IMR-90 (cell line): Measurements from ENCODE around the gene POLD1. TPM values are rescaled to one million over a fixed set of nuclear protein-coding genes. Genes with fewer than 3 reads are reported as not detected.

Source experiments
- ATAC-seq: fragments of 200-7000 bp; cut with Tn5 transposase; 2 replicates; pipeline ENCODE4 v1.9.1; 2020; ENCODE audit warnings: low read depth, mild to moderate bottlenecking, moderate library complexity
- BruUV-seq: library from RNA; stranded (reverse); fragments of 400-500 nt; replicated peaks from 2 replicates; lab custom pipeline; 2021; lab: Mats Ljungman, UMichigan
- CTCF ChIA-PET: fragments of 300-600 bp; formaldehyde crosslinking; extraction: SDS; loops from one replicate; lab custom pipeline; 2021; ENCODE audit warnings: antibody characterized with exemption; lab: Yijun Ruan, JAX
- POLR2A ChIA-PET: fragments of 300-600 bp; sonication (Branson Sonifier 250); formaldehyde crosslinking; loops from one replicate; lab custom pipeline; 2022; ENCODE audit warnings: antibody characterized with exemption; ENCODE audit not compliant: unreplicated experiment; lab: Charles Lee
- DNase-seq: peaks from one replicate; pipeline ENCODE4 v3.0.0; 2013
- H2AFZ ChIP-seq: replicated peaks from 2 replicates; pipeline ENCODE3; 2013; ENCODE audit warnings: low read length, mild to moderate bottlenecking; ENCODE audit not compliant: poor library complexity
- H2AK5ac ChIP-seq: 2 replicates; pipeline ENCODE4 v1.6.1; 2013; ENCODE audit warnings: low read depth, low read length, inconsistent platforms
- H2AK9ac ChIP-seq: replicated peaks from 2 replicates; pipeline ENCODE3; 2013; ENCODE audit warnings: mild to moderate bottlenecking, low read depth, low read length, moderate library complexity; ENCODE audit not compliant: poor library complexity
- H2BK120ac ChIP-seq: 2 replicates; pipeline ENCODE4 v1.6.1; 2013; ENCODE audit warnings: low read depth, low read length, inconsistent platforms
- H2BK15ac ChIP-seq: 3 replicates; pipeline ENCODE4 v1.6.1; 2013; ENCODE audit warnings: low read depth, low read length, inconsistent platforms
- H2BK20ac ChIP-seq: 2 replicates; pipeline ENCODE4 v1.6.1; 2013; ENCODE audit warnings: low read depth, mild to moderate bottlenecking, inconsistent platforms, low read length, moderate library complexity
- H2BK5ac ChIP-seq: 2 replicates; pipeline ENCODE4 v1.6.1; 2013; ENCODE audit warnings: mild to moderate bottlenecking, low read depth, low read length, inconsistent platforms; ENCODE audit not compliant: poor library complexity, severe bottlenecking
- H3K14ac ChIP-seq: replicated peaks from 2 replicates; pipeline ENCODE4 v1.6.1; 2013; ENCODE audit warnings: low read depth, low read length, inconsistent platforms
- H3K18ac ChIP-seq: 2 replicates; pipeline ENCODE4 v1.6.1; 2013; ENCODE audit warnings: low read depth, low read length, control low read depth
- H3K23ac ChIP-seq: 2 replicates; pipeline ENCODE4 v1.6.1; 2013; ENCODE audit warnings: low read depth, low read length, inconsistent platforms
- H3K27ac ChIP-seq: 2 replicates; pipeline ENCODE4 v1.5.1; 2013; ENCODE audit warnings: mild to moderate bottlenecking, control low read depth, low read length; ENCODE audit not compliant: insufficient read depth
- H3K27me3 ChIP-seq: 2 replicates; pipeline ENCODE4 v1.6.1; 2013; ENCODE audit warnings: low read length; ENCODE audit not compliant: control insufficient read depth, insufficient read depth
- H3K36me3 ChIP-seq: 2 replicates; pipeline ENCODE4 v1.6.1; 2013; ENCODE audit warnings: low read length, mixed read lengths; ENCODE audit not compliant: control insufficient read depth, insufficient read depth
- H3K4ac ChIP-seq: 2 replicates; pipeline ENCODE4 v1.6.1; 2013; ENCODE audit warnings: low read depth, low read length, inconsistent platforms
- H3K4me1 ChIP-seq: 2 replicates; pipeline ENCODE4 v1.6.1; 2013; ENCODE audit warnings: low read length, mixed read lengths; ENCODE audit not compliant: control insufficient read depth, insufficient read depth
- H3K4me2 ChIP-seq: 2 replicates; pipeline ENCODE4 v1.6.1; 2013; ENCODE audit warnings: low read depth, mild to moderate bottlenecking, control low read depth, low read length, moderate library complexity
- H3K4me3 ChIP-seq: 2 replicates; pipeline ENCODE4 v1.5.1; 2013; ENCODE audit warnings: low read depth, mild to moderate bottlenecking, control low read depth, low read length, moderate library complexity; ENCODE audit not compliant: insufficient read depth
- H3K56ac ChIP-seq: 2 replicates; pipeline ENCODE4 v1.6.1; 2013; ENCODE audit warnings: low read length, inconsistent platforms; ENCODE audit not compliant: insufficient read depth; ENCODE audit errors: extremely low read depth
- H3K79me1 ChIP-seq, 2 experiments: 2 replicates each; pipeline ENCODE4 v1.6.1; 2013; ENCODE audit warnings: low read length in 2 of 2, inconsistent platforms in 1 of 2, low read depth in 1 of 2
- H3K9ac ChIP-seq: 2 replicates; pipeline ENCODE4 v1.6.1; 2013; ENCODE audit warnings: low read depth, low read length, control low read depth
- H3K9me1 ChIP-seq: 2 replicates; pipeline ENCODE4 v1.6.1; 2013; ENCODE audit warnings: low read length, inconsistent platforms; ENCODE audit not compliant: insufficient read depth
- H3K9me3 ChIP-seq: 2 replicates; pipeline ENCODE4 v1.6.1; 2013; ENCODE audit warnings: low read length; ENCODE audit not compliant: control insufficient read depth, insufficient read depth
- H4K20me1 ChIP-seq: 2 replicates; pipeline ENCODE4 v1.6.1; 2013; ENCODE audit warnings: low read length, inconsistent platforms; ENCODE audit not compliant: insufficient read depth
- H4K5ac ChIP-seq: 2 replicates; pipeline ENCODE4 v1.6.1; 2013; ENCODE audit warnings: mild to moderate bottlenecking, low read depth, low read length, control low read depth
- H4K8ac ChIP-seq, 2 experiments: 2 replicates each; pipeline ENCODE4 v1.6.1; 2013; ENCODE audit warnings: low read depth in 2 of 2, low read length in 2 of 2, control low read depth in 1 of 2, inconsistent platforms in 1 of 2
- H4K91ac ChIP-seq: 2 replicates; pipeline ENCODE4 v1.6.1; 2013; ENCODE audit warnings: low read depth, low read length, inconsistent platforms; ENCODE audit not compliant: insufficient read depth
- BHLHE40 ChIP-seq: fragments of 150-350 bp; IDR thresholded peaks from 2 replicates; pipeline ENCODE4 v1.6.1; 2016; ENCODE audit warnings: mild to moderate bottlenecking, low read depth, low read length
- CEBPB ChIP-seq: IDR thresholded peaks from 2 replicates; pipeline ENCODE4 v1.6.1; 2012; ENCODE audit warnings: low read depth, low read length, improper control_type of control experiment
- FOS ChIP-seq: fragments of 150-350 bp; IDR thresholded peaks from 2 replicates; pipeline ENCODE4 v1.6.1; 2016; ENCODE audit warnings: low read depth, low read length
- MXI1 ChIP-seq: IDR thresholded peaks from 2 replicates; pipeline ENCODE4 v1.6.1; 2012; ENCODE audit warnings: low read depth, mild to moderate bottlenecking, low read length, moderate library complexity, borderline replicate concordance
- NFE2L2 ChIP-seq: fragments of 150-350 bp; IDR thresholded peaks from 2 replicates; pipeline ENCODE4 v1.6.1; 2016; ENCODE audit warnings: low read depth, mild to moderate bottlenecking, low read length
- RAD21 ChIP-seq: IDR thresholded peaks from 2 replicates; pipeline ENCODE4 v1.6.1; 2012; ENCODE audit warnings: low read length, improper control_type of control experiment
- RFX5 ChIP-seq: IDR thresholded peaks from 2 replicates; pipeline ENCODE4 v1.8.0; 2012; ENCODE audit warnings: low read depth, mild to moderate bottlenecking, low read length, moderate library complexity
- SMC3 ChIP-seq: fragments of 150-350 bp; IDR thresholded peaks from 2 replicates; pipeline ENCODE4 v1.6.1; 2016; ENCODE audit warnings: low read depth, mild to moderate bottlenecking, antibody characterized with exemption, low read length, moderate library complexity
- WGBS, 2 experiments: methylation state at CpG; one replicate each; pipeline versions ENCODE4 v1.1.5 to v1.1.7; 2013; ENCODE audit warnings: missing lambda C conversion rate in 2 of 2; ENCODE audit not compliant: insufficient read length in 1 of 2; ENCODE audit errors: extremely low coverage in 2 of 2; 5-methylcytosine and 5-hydroxymethylcytosine counted together
- dilution Hi-C: fragments of 300-500 bp; cut with HindIII; formaldehyde crosslinking; loops from one replicate; pipeline ENCODE4 v1.14.3; 2018; ENCODE audit warnings: low sequenced_read_pairs; ENCODE audit not compliant: unreplicated experiment
- in situ Hi-C: fragments of 300-500 bp; cut with MboI; formaldehyde crosslinking; loops from 3 replicates; pipeline ENCODE4 v1.14.3; 2019; ENCODE audit warnings: low sequenced_read_pairs, inconsistent platforms, mixed read lengths
- intact Hi-C: fragments of 100-400 bp; cut with micrococcal nuclease; formaldehyde crosslinking; loops from 2 replicates; pipeline ENCODE4 v1.10.0; 2022
- polyA plus RNA-seq, 3 experiments: library from polyadenylated mRNA; depleted of rRNA; stranded (reverse); fragments of >200 nt; gene quantifications; 2 replicates each; pipeline ENCODE4 v1.2.3, GENCODE V29; 2012; ENCODE audit warnings: low replicate concordance in 1 of 3
- total RNA-seq: library from RNA; depleted of rRNA; stranded (reverse); fragments of >200 nt; gene quantifications from 2 replicates; pipeline ENCODE4 v1.2.3, GENCODE V29; 2012
- TF ChIP-seq, protein P1 (sequence below): fragments of 150-350 bp; IDR thresholded peaks from 2 replicates; pipeline ENCODE4 v1.6.1; 2017; ENCODE audit warnings: mild to moderate bottlenecking, antibody characterized with exemption, low read length, low read depth

Gene POLD1
- total and polyA plus RNA-seq, 2 of the 4 experiments (the other 2 are of a cell fraction) = 13.8 to 28.9 TPM

DNA sequence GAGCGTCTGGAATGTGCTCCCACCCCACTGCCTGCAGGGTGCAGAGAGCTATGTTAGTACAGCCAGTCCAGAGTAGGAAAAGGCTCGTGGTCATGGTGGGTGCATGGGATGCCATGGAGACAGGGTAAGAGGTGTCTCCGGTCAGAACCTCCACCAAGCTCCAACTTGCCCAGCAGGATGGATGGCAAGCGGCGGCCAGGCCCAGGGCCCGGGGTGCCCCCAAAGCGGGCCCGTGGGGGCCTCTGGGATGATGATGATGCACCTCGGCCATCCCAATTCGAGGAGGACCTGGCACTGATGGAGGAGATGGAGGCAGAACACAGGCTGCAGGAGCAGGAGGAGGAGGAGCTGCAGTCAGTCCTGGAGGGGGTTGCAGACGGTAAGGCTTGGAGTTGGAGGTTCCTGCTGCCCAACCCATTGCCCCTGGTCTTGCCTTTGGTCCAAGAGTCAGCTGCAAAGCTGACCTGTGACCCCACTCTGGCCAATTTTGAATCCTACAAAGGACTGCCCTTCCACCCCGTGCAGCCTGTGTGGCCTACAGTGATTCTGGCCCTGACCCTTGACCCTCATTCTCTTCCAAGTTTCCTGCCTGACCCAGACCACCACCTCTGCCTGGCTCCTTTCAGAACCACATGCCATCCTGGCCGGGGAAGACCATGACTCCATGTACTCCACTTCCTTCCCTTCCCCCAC, 14.7 kb downstream of the POLD1 start:
- intact Hi-C loops = no loop called here
- peaks cover 3% of the 10 kb centered on the region; the same call in 1 of the 2 replicates for H4K20me1 ChIP-seq
- no peak overlapping the region for H3K9ac ChIP-seq
- H3K9me3 ChIP-seq = no peaks in the 10 kb centered on the region
- H2BK120ac ChIP-seq = no peak overlapping the region
- H2BK15ac ChIP-seq = no peak overlapping the region
- no peak overlapping the region for H3K18ac ChIP-seq
- H3K56ac ChIP-seq = no peak overlapping the region
- in situ Hi-C loops = no loop called here
- ChIA-PET CTCF (no interaction called here), POLR2A (no interaction called here)
- H3K36me3 ChIP-seq = peaks cover 8% of the 10 kb centered on the region
- BruUV-seq = no TSS peak
- H2AK9ac ChIP-seq = peak overlapping the region; percentile 71
- no peak overlapping the region for H3K14ac ChIP-seq
- no peak overlapping the region for H3K4me2 ChIP-seq
- no peak overlapping the region for H3K4me3 ChIP-seq
- H4K5ac ChIP-seq = no peak overlapping the region
- H3K23ac ChIP-seq = no peak overlapping the region
- no peaks in the 10 kb centered on the region for H3K9me1 ChIP-seq
- H3K4ac ChIP-seq = no peak overlapping the region
- no peak overlapping the region for H3K27ac ChIP-seq
- H2BK20ac ChIP-seq = no peak overlapping the region
- no peaks in the 10 kb centered on the region for H3K4me1 ChIP-seq
- no peak overlapping the region for H2AFZ ChIP-seq
- DNase-seq (no peak), ATAC-seq (no peak)
- TF ChIP-seq FOS (no peak), RFX5 (no peak), CEBPB (no peak), SMC3 (no peak), RAD21 (no peak), MXI1 (no peak), BHLHE40 (no peak), NFE2L2 (no peak)
- TF ChIP-seq, protein P1, sequence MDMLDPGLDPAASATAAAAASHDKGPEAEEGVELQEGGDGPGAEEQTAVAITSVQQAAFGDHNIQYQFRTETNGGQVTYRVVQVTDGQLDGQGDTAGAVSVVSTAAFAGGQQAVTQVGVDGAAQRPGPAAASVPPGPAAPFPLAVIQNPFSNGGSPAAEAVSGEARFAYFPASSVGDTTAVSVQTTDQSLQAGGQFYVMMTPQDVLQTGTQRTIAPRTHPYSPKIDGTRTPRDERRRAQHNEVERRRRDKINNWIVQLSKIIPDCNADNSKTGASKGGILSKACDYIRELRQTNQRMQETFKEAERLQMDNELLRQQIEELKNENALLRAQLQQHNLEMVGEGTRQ = no peak
- 92% methylated on average over 8 of the region's 13 CpGs; no CpG with 5 or more reads in 1 of the 2 experiments for WGBS, 2 experiments
- H4K8ac ChIP-seq = no peak overlapping the region
- peaks cover 0 to 7% of the 10 kb centered on the region in 2 experiments; a peak in 2 of 4 replicates for H3K79me1 ChIP-seq
- dilution Hi-C loops = no loop called here
- no peak overlapping the region for H4K91ac ChIP-seq
- H2BK5ac ChIP-seq = no peak overlapping the region
- no peaks in the 10 kb centered on the region for H3K27me3 ChIP-seq
- H2AK5ac ChIP-seq = no peak overlapping the region
